ENCODE measurements around the gene SDE2. TPM values are rescaled to one million over a fixed set of nuclear protein-coding genes. Genes with fewer than 3 reads are reported as not detected.

Gene SDE2
- total and polyA plus RNA-seq, 2 of the 8 experiments (the other 6 are each of a cell fraction or from before 2014, with no cell fraction given) = 8.5 to 16.7 TPM

- TF ChIP-seq CHD7 (IDR thresholded peaks at IDR 0.05; ENCODE audit: insufficient replicate concordance, low read length) (no peak), ATF2 (IDR thresholded peaks at IDR 0.05; ENCODE audit: low read length) (no peak), ZNF274 (IDR thresholded peaks at IDR 0.05; ENCODE audit: borderline replicate concordance, extremely low read depth, low read length) (no peak), SUZ12 (IDR thresholded peaks at IDR 0.05; ENCODE audit: low read length) (no peak)
Observed at GRCh38 chr1:226006686-226007085, 7.5 kb upstream of the SDE2 start (continued).

Data from H1 (cell line).